Measurements from ENCODE around the gene BIRC3. TPM values are rescaled to one million over a fixed set of nuclear protein-coding genes. Genes with fewer than 3 reads are reported as not detected.

BIRC3 gene
- total and polyA plus RNA-seq, 2 of the 8 experiments (the other 6 are each of a cell fraction or from before 2014, with no cell fraction given), result 0.08 to 0.20 TPM

DNA sequence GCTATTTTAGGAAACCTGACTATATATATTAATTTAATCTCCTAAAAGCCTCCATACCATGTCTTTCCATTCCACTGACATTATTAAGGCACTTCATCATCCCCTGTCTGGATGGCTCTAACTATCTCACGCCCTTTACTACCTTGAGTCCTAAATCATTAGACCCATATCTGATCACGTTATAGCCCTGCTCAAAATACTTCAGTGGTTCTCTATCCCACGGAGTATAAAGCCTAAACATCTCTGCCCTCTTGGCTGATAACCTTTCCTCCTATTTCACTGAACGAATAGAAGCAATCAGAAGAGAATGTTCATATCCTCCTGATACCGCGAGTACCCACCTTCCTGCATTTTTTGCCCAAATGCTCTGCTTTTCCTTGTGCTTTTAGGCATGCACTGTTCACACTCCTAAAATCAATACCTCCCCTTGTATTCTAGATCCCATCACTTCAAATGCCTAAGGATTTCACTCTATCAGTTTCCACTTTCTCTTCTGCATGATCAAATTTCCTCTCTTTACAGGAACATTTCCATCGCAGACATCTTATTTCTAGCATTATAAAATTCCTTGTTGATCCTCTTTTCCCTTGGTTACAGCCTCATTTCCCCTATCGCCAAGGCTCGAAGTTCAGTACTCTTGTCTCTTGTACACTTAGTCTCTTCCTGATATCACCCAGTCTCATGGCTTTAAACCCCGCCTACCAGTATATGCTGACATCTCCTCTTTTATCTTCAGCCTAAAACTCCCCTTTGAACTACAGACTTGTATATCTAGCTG is 45.0 kb upstream of the BIRC3 start:
- H3K27ac ChIP-seq (ENCODE audit: low read depth, low read length), result no peak overlapping the region
- no peak overlapping the region for H4K5ac ChIP-seq (ENCODE audit: insufficient read length, low read depth, low read length)
- H3K23me2 ChIP-seq (ENCODE audit: low read depth, low read length), result peaks cover 9% of the 10 kb centered on the region; the same call in 1 of the 2 replicates
- no peak overlapping the region for H2BK5ac ChIP-seq (ENCODE audit: low read depth, low read length)
- H4K20me1 ChIP-seq (replicated peaks in 1 of 2; ENCODE audit: control insufficient read depth in 1 of 2, insufficient read depth in 2 of 2, low read length in 2 of 2), result no peaks in the 10 kb centered on the region
- H3K4me1 ChIP-seq (replicated peaks in 1 of 4; ENCODE audit: control insufficient read depth in 3 of 4, insufficient read depth in 4 of 4, low read length in 3 of 4), result peaks cover 3 to 18% (median 8%) of the 10 kb centered on the region in 4 experiments; a peak in 6 of 7 replicates
- H2BK20ac ChIP-seq (ENCODE audit: low read length), result no peak overlapping the region
- no peaks in the 10 kb centered on the region for H3K79me1 ChIP-seq (ENCODE audit: low read depth, low read length)
- ChIA-PET POLR2A (ENCODE audit: partially characterized antibody) (no interaction called here), CTCF (ENCODE audit: partially characterized antibody) (interaction anchor here (1.2 to 1.5 kb wide), 2 partner anchors 16 to 34 kb away, joined by 4 read pairs; no protein-coding TSS in a partner anchor)
- H2AFZ ChIP-seq (ENCODE audit: low read length), result 0 out of 2 replicates have a peak overlapping the region, but pooled peaks have one; percentile 2
- no peaks in the 10 kb centered on the region for H3K79me2 ChIP-seq (ENCODE audit: control insufficient read depth in 1 of 2, insufficient read depth in 2 of 2, low read length in 2 of 2)
- no peak overlapping the region for H3K23ac ChIP-seq (ENCODE audit: insufficient read length)
- no peak overlapping the region for H3K14ac ChIP-seq (ENCODE audit: insufficient read length)
- H2BK15ac ChIP-seq (ENCODE audit: low read length), result no peak overlapping the region
- WGBS, 2 experiments (ENCODE audit: extremely low coverage in 1 of 2, insufficient coverage in 1 of 2, insufficient read length in 1 of 2, insufficient replicate concordance in 2 of 2, low coverage in 1 of 2, low lambda C conversion rate in 2 of 2, missing lambda C conversion rate in 1 of 2), result 88% methylated on average over 10 of the region's 10 CpGs; no CpG with 5 or more reads in 1 of the 2 experiments
- no peak overlapping the region for H2AK5ac ChIP-seq (ENCODE audit: low read depth, low read length)
- no peak overlapping the region for H2BK12ac ChIP-seq (ENCODE audit: low read depth, low read length)
- H3K18ac ChIP-seq (ENCODE audit: extremely low read depth, low read length), result no peak overlapping the region
- no peak for FAIRE-seq
- no peak overlapping the region for H3K4me3 ChIP-seq (ENCODE audit: extremely low read depth in 1 of 4, insufficient read depth in 2 of 4, low read depth in 3 of 4, low read length in 4 of 4)
- H3K9ac ChIP-seq (replicated peaks in 1 of 4; ENCODE audit: extremely low read depth in 1 of 4, low read depth in 3 of 4, low read length in 3 of 4), result no peak overlapping the region
- no peaks in the 10 kb centered on the region; a peak in 1 of 7 replicates for H3K27me3 ChIP-seq (replicated peaks in 1 of 4; ENCODE audit: control insufficient read depth in 3 of 4, extremely low read depth in 1 of 4, insufficient read depth in 3 of 4, low read length in 3 of 4)
- no peak overlapping the region for H4K91ac ChIP-seq (replicated peaks; ENCODE audit: insufficient read length, low read length)
- H2BK120ac ChIP-seq (replicated peaks; ENCODE audit: low read depth, low read length), result no peak overlapping the region
- DNase-seq (ENCODE audit: low read depth in 1 of 2, low spot score in 2 of 2), result no peak
- H3K36me3 ChIP-seq (ENCODE audit: control insufficient read depth in 2 of 4, insufficient read depth in 4 of 4, low read length in 3 of 4), result no peaks in the 10 kb centered on the region
- no peak for TF ChIP-seq SP4 (IDR thresholded peaks at IDR 0.05; ENCODE audit: low read length)
- TF ChIP-seq EGR1 (IDR thresholded peaks at IDR 0.05; ENCODE audit: borderline replicate concordance, low read depth, low read length), result no peak
- TF ChIP-seq SIRT6 (IDR thresholded peaks at IDR 0.05; ENCODE audit: low read length), result no peak
- no peak for TF ChIP-seq POU5F1 (IDR thresholded peaks at IDR 0.05; ENCODE audit: low read depth, low read length)
- TF ChIP-seq SIX5 (IDR thresholded peaks at IDR 0.05; ENCODE audit: low read depth, low read length), result no peak
- no peak for TF ChIP-seq HDAC6 (IDR thresholded peaks at IDR 0.05; ENCODE audit: low read depth, low read length)
- TF ChIP-seq SRF (IDR thresholded peaks at IDR 0.05; ENCODE audit: low read depth, low read length), result no peak
- no peak for TF ChIP-seq EP300 (IDR thresholded peaks at IDR 0.05; ENCODE audit: borderline replicate concordance in 1 of 2, low read depth in 2 of 2, low read length in 2 of 2)
- TF ChIP-seq RAD21 (IDR thresholded peaks at IDR 0.05 in 1 of 2, conservative IDR thresholded peaks at IDR 0.05 in 1 of 2; ENCODE audit: low read depth in 2 of 2, low read length in 2 of 2), result no peak
- no peaks in the 10 kb centered on the region for H3K9me3 ChIP-seq (ENCODE audit: insufficient read depth in 2 of 2, low read depth in 1 of 2, low read length in 1 of 2)
- H3K4ac ChIP-seq (replicated peaks; ENCODE audit: insufficient read length, low read depth, low read length), result no peak overlapping the region
- H4K8ac ChIP-seq (ENCODE audit: extremely low read depth, insufficient read depth, low read length), result no peak overlapping the region
- no peak overlapping the region for H3K4me2 ChIP-seq (ENCODE audit: insufficient read depth in 1 of 2, low read depth in 2 of 2, low read length in 2 of 2)
- H3K56ac ChIP-seq (replicated peaks; ENCODE audit: insufficient read length, low read depth, low read length), result no peak overlapping the region
